HepG2 (cell line): ENCODE data around the gene AGER. TPM values are rescaled to one million over a fixed set of nuclear protein-coding genes. Genes with fewer than 3 reads are reported as not detected.

ENCODE experiments used
- CENPT ChIP-seq: sonication (generic); formaldehyde crosslinking; IDR thresholded peaks from 2 replicates; pipeline ENCODE4 v1.8.0; 2022; ENCODE audit warnings: low read depth, mild to moderate bottlenecking, moderate library complexity, missing genetic modification reagents
- ZHX2 ChIP-seq, 2 experiments: sonication (generic) in 1 of 2; formaldehyde crosslinking in 1 of 2; IDR thresholded peaks; 2 replicates each; pipeline versions ENCODE4 v1.6.1 to v1.9.0; 2014 to 2022; ENCODE audit warnings: antibody characterized with exemption in 1 of 2, borderline replicate concordance in 1 of 2, inconsistent platforms in 1 of 2, low read depth in 1 of 2, missing genetic modification reagents in 1 of 2
- ZNF34 ChIP-seq: sonication (generic); formaldehyde crosslinking; IDR thresholded peaks from 2 replicates; pipeline ENCODE4 v1.4.0; 2020; ENCODE audit warnings: mild to moderate bottlenecking, missing genetic modification reagents, borderline replicate concordance
- ZNF580 ChIP-seq: IDR thresholded peaks from 2 replicates; pipeline ENCODE4 v1.6.1; 2016; ENCODE audit warnings: low read depth, borderline replicate concordance
- ZNF766 ChIP-seq: sonication (generic); formaldehyde crosslinking; IDR thresholded peaks from 2 replicates; pipeline ENCODE4 v1.5.0; 2020; ENCODE audit warnings: missing genetic modification reagents, borderline replicate concordance
- ZNF800 ChIP-seq: sonication (generic); formaldehyde crosslinking; IDR thresholded peaks from 2 replicates; pipeline ENCODE4 v1.4.0; 2020; ENCODE audit warnings: missing genetic modification reagents
- polyA plus RNA-seq, 8 experiments: library from polyadenylated mRNA; depleted of rRNA in 3 of 8; stranded (reverse) in 7 of 8; unstranded in 1 of 8; fragments of >200 nt; fragmentation: Illumina TruSeq in 4 of 8; extraction: Trizol in 4 of 8; gene quantifications; 2 replicates each; pipeline versions ENCODE4 v1.2.1 to v1.2.3, GENCODE V29; 2011 to 2016; ENCODE audit warnings: low read depth in 4 of 8, missing spikeins in 1 of 8, mixed read lengths in 1 of 8; ENCODE audit not compliant: insufficient read depth in 1 of 8
- total RNA-seq, 5 experiments: library from RNA; depleted of rRNA; stranded (reverse); fragments of >200 nt; fragmentation: Illumina TruSeq; extraction: Trizol; gene quantifications; 2 replicates each; pipeline ENCODE4 v1.2.3, GENCODE V29; 2016; ENCODE audit warnings: low read depth in 1 of 5
- TF ChIP-seq, protein P1 (sequence below): IDR thresholded peaks from 2 replicates; pipeline ENCODE4 v1.6.1; 2012; ENCODE audit warnings: low read length, improper control_type of control experiment
- TF ChIP-seq, protein P2 (sequence below): sonication (generic); formaldehyde crosslinking; IDR thresholded peaks from 2 replicates; pipeline ENCODE4 v1.5.0; 2020; ENCODE audit warnings: mild to moderate bottlenecking, missing genetic modification reagents, borderline replicate concordance

Gene AGER
- total and polyA plus RNA-seq, 2 of the 13 experiments (the other 11 are each of a cell fraction or from before 2014, with no cell fraction given): 1.9 to 5.1 TPM

- TF ChIP-seq ZNF580 (CRISPR knock-in tag) (no peak), CENPT (no peak), ZNF766 (CRISPR knock-in tag) (no peak), ZNF34 (CRISPR knock-in tag) (no peak), ZHX2 (IDR thresholded peaks at IDR 0.05; ENCODE audit: low read depth) (no peak), ZHX2 (CRISPR knock-in tag; IDR thresholded peaks at IDR 0.05; ENCODE audit: borderline replicate concordance) (no peak), ZNF800 (CRISPR knock-in tag) (no peak)
- TF ChIP-seq, protein P1, sequence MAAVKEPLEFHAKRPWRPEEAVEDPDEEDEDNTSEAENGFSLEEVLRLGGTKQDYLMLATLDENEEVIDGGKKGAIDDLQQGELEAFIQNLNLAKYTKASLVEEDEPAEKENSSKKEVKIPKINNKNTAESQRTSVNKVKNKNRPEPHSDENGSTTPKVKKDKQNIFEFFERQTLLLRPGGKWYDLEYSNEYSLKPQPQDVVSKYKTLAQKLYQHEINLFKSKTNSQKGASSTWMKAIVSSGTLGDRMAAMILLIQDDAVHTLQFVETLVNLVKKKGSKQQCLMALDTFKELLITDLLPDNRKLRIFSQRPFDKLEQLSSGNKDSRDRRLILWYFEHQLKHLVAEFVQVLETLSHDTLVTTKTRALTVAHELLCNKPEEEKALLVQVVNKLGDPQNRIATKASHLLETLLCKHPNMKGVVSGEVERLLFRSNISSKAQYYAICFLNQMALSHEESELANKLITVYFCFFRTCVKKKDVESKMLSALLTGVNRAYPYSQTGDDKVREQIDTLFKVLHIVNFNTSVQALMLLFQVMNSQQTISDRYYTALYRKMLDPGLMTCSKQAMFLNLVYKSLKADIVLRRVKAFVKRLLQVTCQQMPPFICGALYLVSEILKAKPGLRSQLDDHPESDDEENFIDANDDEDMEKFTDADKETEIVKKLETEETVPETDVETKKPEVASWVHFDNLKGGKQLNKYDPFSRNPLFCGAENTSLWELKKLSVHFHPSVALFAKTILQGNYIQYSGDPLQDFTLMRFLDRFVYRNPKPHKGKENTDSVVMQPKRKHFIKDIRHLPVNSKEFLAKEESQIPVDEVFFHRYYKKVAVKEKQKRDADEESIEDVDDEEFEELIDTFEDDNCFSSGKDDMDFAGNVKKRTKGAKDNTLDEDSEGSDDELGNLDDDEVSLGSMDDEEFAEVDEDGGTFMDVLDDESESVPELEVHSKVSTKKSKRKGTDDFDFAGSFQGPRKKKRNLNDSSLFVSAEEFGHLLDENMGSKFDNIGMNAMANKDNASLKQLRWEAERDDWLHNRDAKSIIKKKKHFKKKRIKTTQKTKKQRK: no peak
- TF ChIP-seq, protein P2, sequence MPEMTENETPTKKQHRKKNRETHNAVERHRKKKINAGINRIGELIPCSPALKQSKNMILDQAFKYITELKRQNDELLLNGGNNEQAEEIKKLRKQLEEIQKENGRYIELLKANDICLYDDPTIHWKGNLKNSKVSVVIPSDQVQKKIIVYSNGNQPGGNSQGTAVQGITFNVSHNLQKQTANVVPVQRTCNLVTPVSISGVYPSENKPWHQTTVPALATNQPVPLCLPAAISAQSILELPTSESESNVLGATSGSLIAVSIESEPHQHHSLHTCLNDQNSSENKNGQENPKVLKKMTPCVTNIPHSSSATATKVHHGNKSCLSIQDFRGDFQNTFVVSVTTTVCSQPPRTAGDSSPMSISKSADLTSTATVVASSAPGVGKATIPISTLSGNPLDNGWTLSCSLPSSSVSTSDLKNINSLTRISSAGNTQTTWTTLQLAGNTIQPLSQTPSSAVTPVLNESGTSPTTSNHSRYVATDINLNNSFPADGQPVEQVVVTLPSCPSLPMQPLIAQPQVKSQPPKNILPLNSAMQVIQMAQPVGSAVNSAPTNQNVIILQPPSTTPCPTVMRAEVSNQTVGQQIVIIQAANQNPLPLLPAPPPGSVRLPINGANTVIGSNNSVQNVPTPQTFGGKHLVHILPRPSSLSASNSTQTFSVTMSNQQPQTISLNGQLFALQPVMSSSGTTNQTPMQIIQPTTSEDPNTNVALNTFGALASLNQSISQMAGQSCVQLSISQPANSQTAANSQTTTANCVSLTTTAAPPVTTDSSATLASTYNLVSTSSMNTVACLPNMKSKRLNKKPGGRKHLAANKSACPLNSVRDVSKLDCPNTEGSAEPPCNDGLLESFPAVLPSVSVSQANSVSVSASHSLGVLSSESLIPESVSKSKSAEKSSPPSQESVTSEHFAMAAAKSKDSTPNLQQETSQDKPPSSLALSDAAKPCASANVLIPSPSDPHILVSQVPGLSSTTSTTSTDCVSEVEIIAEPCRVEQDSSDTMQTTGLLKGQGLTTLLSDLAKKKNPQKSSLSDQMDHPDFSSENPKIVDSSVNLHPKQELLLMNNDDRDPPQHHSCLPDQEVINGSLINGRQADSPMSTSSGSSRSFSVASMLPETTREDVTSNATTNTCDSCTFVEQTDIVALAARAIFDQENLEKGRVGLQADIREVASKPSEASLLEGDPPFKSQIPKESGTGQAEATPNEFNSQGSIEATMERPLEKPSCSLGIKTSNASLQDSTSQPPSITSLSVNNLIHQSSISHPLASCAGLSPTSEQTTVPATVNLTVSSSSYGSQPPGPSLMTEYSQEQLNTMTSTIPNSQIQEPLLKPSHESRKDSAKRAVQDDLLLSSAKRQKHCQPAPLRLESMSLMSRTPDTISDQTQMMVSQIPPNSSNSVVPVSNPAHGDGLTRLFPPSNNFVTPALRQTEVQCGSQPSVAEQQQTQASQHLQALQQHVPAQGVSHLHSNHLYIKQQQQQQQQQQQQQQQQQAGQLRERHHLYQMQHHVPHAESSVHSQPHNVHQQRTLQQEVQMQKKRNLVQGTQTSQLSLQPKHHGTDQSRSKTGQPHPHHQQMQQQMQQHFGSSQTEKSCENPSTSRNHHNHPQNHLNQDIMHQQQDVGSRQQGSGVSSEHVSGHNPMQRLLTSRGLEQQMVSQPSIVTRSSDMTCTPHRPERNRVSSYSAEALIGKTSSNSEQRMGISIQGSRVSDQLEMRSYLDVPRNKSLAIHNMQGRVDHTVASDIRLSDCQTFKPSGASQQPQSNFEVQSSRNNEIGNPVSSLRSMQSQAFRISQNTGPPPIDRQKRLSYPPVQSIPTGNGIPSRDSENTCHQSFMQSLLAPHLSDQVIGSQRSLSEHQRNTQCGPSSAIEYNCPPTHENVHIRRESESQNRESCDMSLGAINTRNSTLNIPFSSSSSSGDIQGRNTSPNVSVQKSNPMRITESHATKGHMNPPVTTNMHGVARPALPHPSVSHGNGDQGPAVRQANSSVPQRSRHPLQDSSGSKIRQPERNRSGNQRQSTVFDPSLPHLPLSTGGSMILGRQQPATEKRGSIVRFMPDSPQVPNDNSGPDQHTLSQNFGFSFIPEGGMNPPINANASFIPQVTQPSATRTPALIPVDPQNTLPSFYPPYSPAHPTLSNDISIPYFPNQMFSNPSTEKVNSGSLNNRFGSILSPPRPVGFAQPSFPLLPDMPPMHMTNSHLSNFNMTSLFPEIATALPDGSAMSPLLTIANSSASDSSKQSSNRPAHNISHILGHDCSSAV (CRISPR knock-in tag): no peak
These were observed 8.7 kb downstream of the AGER start (continued) for GRCh38 chr6:32175322-32175710.
